Liver (tissue), 9 donors: ENCODE measurements around the gene SLC25A42. TPM values are rescaled to one million over a fixed set of nuclear protein-coding genes. Genes with fewer than 3 reads are reported as not detected.

Experiments
- DNase-seq: peaks from one replicate; pipeline ENCODE4 v3.0.0-alpha.2; 2017; ENCODE audit warnings: low spot score
- H3K27ac ChIP-seq, 2 donors: one replicate each; pipeline ENCODE4 v1.7.0; 2013; ENCODE audit warnings: inconsistent platforms in 2 of 2, low read length in 2 of 2, control low read depth in 1 of 2, low read depth in 1 of 2, mild to moderate bottlenecking in 1 of 2
- H3K27me3 ChIP-seq, 4 donors: one replicate each; pipeline versions ENCODE4 v1.6.1 to v1.7.0; 2013; ENCODE audit warnings: low read length in 3 of 4, inconsistent platforms in 1 of 4, mild to moderate bottlenecking in 1 of 4, moderate library complexity in 1 of 4; ENCODE audit not compliant: control insufficient read depth in 4 of 4, insufficient read depth in 4 of 4
- H3K36me3 ChIP-seq, 4 donors: one replicate each; pipeline versions ENCODE4 v1.6.1 to v1.7.0; 2013; ENCODE audit warnings: low read length in 3 of 4, mild to moderate bottlenecking in 3 of 4, low read depth in 1 of 4, moderate library complexity in 1 of 4; ENCODE audit not compliant: control insufficient read depth in 4 of 4, insufficient read depth in 3 of 4
- H3K4me1 ChIP-seq, 4 donors: one replicate each; pipeline versions ENCODE4 v1.6.1 to v1.7.0; 2013; ENCODE audit warnings: low read length in 3 of 4, mild to moderate bottlenecking in 3 of 4, moderate library complexity in 1 of 4; ENCODE audit not compliant: control insufficient read depth in 4 of 4, insufficient read depth in 4 of 4
- H3K4me3 ChIP-seq, 3 donors: one replicate each; pipeline versions ENCODE4 v1.6.1 to v1.7.0; 2013; ENCODE audit warnings: low read length in 3 of 3, control low read depth in 1 of 3, low read depth in 1 of 3, mild to moderate bottlenecking in 1 of 3
- H3K9ac ChIP-seq, 2 donors: one replicate each; pipeline ENCODE4 v1.7.0; 2013; ENCODE audit warnings: low read length in 2 of 2, mild to moderate bottlenecking in 2 of 2, moderate library complexity in 2 of 2, control low read depth in 1 of 2, low read depth in 1 of 2
- H3K9me3 ChIP-seq, 4 donors: one replicate each; pipeline versions ENCODE4 v1.6.1 to v1.7.0; 2013; ENCODE audit warnings: low read length in 3 of 4; ENCODE audit not compliant: control insufficient read depth in 4 of 4
- ATF3 ChIP-seq: IDR thresholded peaks from 2 replicates; pipeline ENCODE4 v1.6.1; 2016; ENCODE audit warnings: antibody characterized with exemption
- CTCF ChIP-seq: fragments of 150-350 bp; IDR thresholded peaks from 2 replicates; pipeline ENCODE4 v1.5.1; 2017; ENCODE audit warnings: improper control_type of control experiment, low read depth, low read length; ENCODE audit not compliant: missing input control
- EGR1 ChIP-seq, 2 donors: IDR thresholded peaks; 2 replicates each; pipeline ENCODE4 v1.6.1; 2016 to 2018; ENCODE audit warnings: antibody characterized with exemption in 2 of 2, low read depth in 2 of 2
- FOXA1 ChIP-seq: IDR thresholded peaks from 2 replicates; pipeline ENCODE4 v1.6.1; 2016; ENCODE audit warnings: antibody characterized with exemption
- FOXA2 ChIP-seq: IDR thresholded peaks from 2 replicates; pipeline ENCODE4 v1.6.1; 2016; ENCODE audit warnings: antibody characterized with exemption
- GABPA ChIP-seq, 2 donors: IDR thresholded peaks in 1 of 2; conservative IDR thresholded peaks in 1 of 2; 2 replicates each; pipeline ENCODE4 v1.6.1; 2016; ENCODE audit warnings: antibody characterized with exemption in 2 of 2, mild to moderate bottlenecking in 1 of 2, moderate library complexity in 1 of 2
- HNF4A ChIP-seq, 2 donors: conservative IDR thresholded peaks; 2 replicates each; pipeline ENCODE4 v1.6.1; 2016; ENCODE audit warnings: antibody characterized with exemption in 2 of 2, mild to moderate bottlenecking in 2 of 2
- HNF4G ChIP-seq: IDR thresholded peaks from 2 replicates; pipeline ENCODE4 v1.6.1; 2016; ENCODE audit warnings: antibody characterized with exemption
- MAX ChIP-seq: IDR thresholded peaks from 2 replicates; pipeline ENCODE4 v1.6.1; 2016; ENCODE audit warnings: antibody characterized with exemption
- RAD21 ChIP-seq, 2 donors: IDR thresholded peaks; 2 replicates each; pipeline ENCODE4 v1.6.1; 2016; ENCODE audit warnings: antibody characterized with exemption in 2 of 2, mild to moderate bottlenecking in 2 of 2
- REST ChIP-seq: IDR thresholded peaks from 2 replicates; pipeline ENCODE4 v1.6.1; 2016; ENCODE audit warnings: antibody characterized with exemption, mild to moderate bottlenecking
- RXRA ChIP-seq, 2 donors: IDR thresholded peaks; 2 replicates each; pipeline ENCODE4 v1.6.1; 2017 to 2018; ENCODE audit warnings: antibody characterized with exemption in 2 of 2, mild to moderate bottlenecking in 1 of 2
- SP1 ChIP-seq: IDR thresholded peaks from 2 replicates; pipeline ENCODE4 v1.6.1; 2018; ENCODE audit warnings: antibody characterized with exemption, mild to moderate bottlenecking
- TAF1 ChIP-seq: conservative IDR thresholded peaks from 2 replicates; pipeline ENCODE4 v1.6.1; 2016; ENCODE audit warnings: antibody characterized with exemption, mild to moderate bottlenecking
- YY1 ChIP-seq: IDR thresholded peaks from 2 replicates; pipeline ENCODE4 v1.6.1; 2016; ENCODE audit warnings: antibody characterized with exemption, mild to moderate bottlenecking
- WGBS: extraction: QIAGEN DNeasy Blood & Tissue Kit; methylation state at CpG from one replicate; pipeline ENCODE4 v1.1.7; 2013; 5-methylcytosine and 5-hydroxymethylcytosine counted together
- polyA plus RNA-seq, 2 donors: library from polyadenylated mRNA; stranded (reverse) in 1 of 2; unstranded in 1 of 2; fragments of 200-250 nt in 1 of 2; fragments of >200 nt in 1 of 2; fragmentation: Nextera tagmentation in 1 of 2; extraction: Ambion mirVana in 1 of 2; gene quantifications; one replicate each; pipeline versions ENCODE4 v1.2.1 to v1.2.3, GENCODE V29; 2013 to 2015
- total RNA-seq, 2 donors: library from RNA; depleted of rRNA; stranded (reverse); fragments of >200 nt; gene quantifications; one replicate each; pipeline ENCODE4 v1.2.3, GENCODE V29; 2014
- donor health status: healthy.
- donor health status: healthy.
- donor health status: healthy.
- donor health status: healthy.
- donor health status: healthy.

The SLC25A42 gene
- total and polyA plus RNA-seq, 4 donors: 24.7 to 89.6 (median 60.2) TPM

GRCh38 chr19:19137556-19138108, 73.8 kb downstream of the SLC25A42 start:
- Histone ChIP-seq H3K4me1 (peaks cover 0 to 15% (median 11%) of the 10 kb centered on the region in 4 donors), H3K27me3 (no peaks in the 10 kb centered on the region), H3K9me3 (peaks cover 0 to under 1% (median 0%) of the 10 kb centered on the region in 4 donors), H3K4me3 (peak overlapping the region; percentile 70 to 88 (median 81)), H3K9ac (peak overlapping the region; percentile 93), H3K36me3 (no peaks in the 10 kb centered on the region), H3K27ac (peak overlapping the region; percentile 67 to 77)
- 21% methylated on average over 25 of the region's 25 CpGs for WGBS
- no peak for DNase-seq
- TF ChIP-seq ATF3 (no peak), RAD21 (IDR thresholded peaks at IDR 0.05) (no peak), RXRA (IDR thresholded peaks at IDR 0.05) (no peak)

- peak within 1 kb of the TSS; percentile 70 to 88 (median 81) for H3K4me3 ChIP-seq
- no peaks in the 10 kb centered on the region for H3K27me3 ChIP-seq
- peaks cover 0 to 15% (median 11%) of the 10 kb centered on the region in 4 donors for H3K4me1 ChIP-seq
- H3K36me3 ChIP-seq: no peaks in the 10 kb centered on the region
- H3K9me3 ChIP-seq: no peaks in the 10 kb centered on the region
- DNase-seq: peak; percentile 98
- 3% methylated on average over 42 of the region's 42 CpGs for WGBS
- TF ChIP-seq YY1 (peak; percentile 54), SP1 (peak; percentile 94), HNF4G (no peak), TAF1 (peak; percentile 47), GABPA (IDR thresholded peaks at IDR 0.05 in 1 of 2, conservative IDR thresholded peaks at IDR 0.05 in 1 of 2) (peak; percentile 49 to 74), REST (peak; percentile 69)
- peak within 1 kb of the TSS; percentile 67 to 77 for H3K27ac ChIP-seq
- H3K9ac ChIP-seq: peak within 1 kb of the TSS; percentile 93
Measured at GRCh38 chr19:19138109-19138981, 74.6 kb downstream of the SLC25A42 start, which contains the start of gene TMEM161A. Gene TMEM161A (minus strand): TSS chr19:19138478. CDS start chr19:19138428, 50 bp downstream.

GRCh38 chr19:19139876-19140229, 76.1 kb downstream of the SLC25A42 start:
- no peaks in the 10 kb centered on the region for H3K9me3 ChIP-seq
- no peak for DNase-seq
- H3K9ac ChIP-seq: no peak overlapping the region
- no peak overlapping the region for H3K4me3 ChIP-seq
- no peaks in the 10 kb centered on the region for H3K36me3 ChIP-seq
- H3K4me1 ChIP-seq: peaks cover 0 to 14% (median 8%) of the 10 kb centered on the region in 4 donors
- WGBS: 40% methylated on average over 5 of the region's 5 CpGs
- no peak overlapping the region for H3K27ac ChIP-seq
- no peaks in the 10 kb centered on the region for H3K27me3 ChIP-seq
- TF ChIP-seq HNF4A (conservative IDR thresholded peaks at IDR 0.05) (no peak), REST (no peak), EGR1 (IDR thresholded peaks at IDR 0.05; ENCODE audit: low read depth in 2 of 2) (no peak), RAD21 (IDR thresholded peaks at IDR 0.05) (no peak), GABPA (IDR thresholded peaks at IDR 0.05 in 1 of 2, conservative IDR thresholded peaks at IDR 0.05 in 1 of 2) (no peak), FOXA1 (no peak), CTCF (no peak), HNF4G (no peak), TAF1 (no peak), YY1 (no peak), SP1 (no peak), ATF3 (no peak), FOXA2 (no peak), MAX (no peak)
